Bone marrow (tissue), 2 donors: ENCODE measurements around the gene TFF1.
"Not testable (repeated sequence)": the region's sequence is repeated elsewhere in the genome, so short reads cannot be mapped to it uniquely, and the experiment has no call there.

ENCODE experiments used
- DNase-seq, 2 donors: peaks; one replicate each; lab custom pipeline; 2025; lab: John Stamatoyannopoulos, UW

The TFF1 gene

DNA sequence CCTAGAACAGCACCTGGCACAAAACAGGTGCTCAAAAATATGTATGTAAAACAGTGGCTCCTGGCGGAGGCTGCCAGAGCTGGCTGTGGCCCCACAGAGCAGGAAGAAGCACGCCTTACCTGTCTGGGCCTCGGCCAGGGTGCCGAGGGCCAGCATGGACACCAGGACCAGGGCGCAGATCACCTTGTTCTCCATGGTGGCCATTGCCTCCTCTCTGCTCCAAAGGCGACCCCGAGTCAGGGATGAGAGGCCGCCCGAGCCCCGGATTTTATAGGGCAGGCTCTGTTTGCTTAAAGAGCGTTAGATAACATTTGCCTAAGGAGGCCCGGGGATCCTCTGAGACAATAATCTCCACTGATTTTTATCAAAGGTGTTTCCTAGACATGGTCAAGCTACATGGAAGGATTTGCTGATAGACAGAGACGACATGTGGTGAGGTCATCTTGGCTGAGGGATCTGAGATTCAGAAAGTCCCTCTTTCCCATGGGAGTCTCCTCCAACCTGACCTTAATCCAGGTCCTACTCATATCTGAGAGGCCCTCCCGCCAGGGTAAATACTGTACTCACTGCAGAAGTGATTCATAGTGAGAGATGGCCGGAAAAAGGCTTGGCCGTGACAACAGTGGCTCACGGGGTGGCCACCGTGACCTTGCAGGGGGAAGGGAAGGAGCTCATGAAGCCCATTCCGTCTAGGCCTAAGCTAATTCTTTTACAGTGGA is at the start of gene TFF1:
Gene TFF1 (minus strand): TSS at position 244 of the 719 bp plus-strand sequence. CDS start 40 bp downstream, at position 204.
- DNase-seq: no peak

DNA sequence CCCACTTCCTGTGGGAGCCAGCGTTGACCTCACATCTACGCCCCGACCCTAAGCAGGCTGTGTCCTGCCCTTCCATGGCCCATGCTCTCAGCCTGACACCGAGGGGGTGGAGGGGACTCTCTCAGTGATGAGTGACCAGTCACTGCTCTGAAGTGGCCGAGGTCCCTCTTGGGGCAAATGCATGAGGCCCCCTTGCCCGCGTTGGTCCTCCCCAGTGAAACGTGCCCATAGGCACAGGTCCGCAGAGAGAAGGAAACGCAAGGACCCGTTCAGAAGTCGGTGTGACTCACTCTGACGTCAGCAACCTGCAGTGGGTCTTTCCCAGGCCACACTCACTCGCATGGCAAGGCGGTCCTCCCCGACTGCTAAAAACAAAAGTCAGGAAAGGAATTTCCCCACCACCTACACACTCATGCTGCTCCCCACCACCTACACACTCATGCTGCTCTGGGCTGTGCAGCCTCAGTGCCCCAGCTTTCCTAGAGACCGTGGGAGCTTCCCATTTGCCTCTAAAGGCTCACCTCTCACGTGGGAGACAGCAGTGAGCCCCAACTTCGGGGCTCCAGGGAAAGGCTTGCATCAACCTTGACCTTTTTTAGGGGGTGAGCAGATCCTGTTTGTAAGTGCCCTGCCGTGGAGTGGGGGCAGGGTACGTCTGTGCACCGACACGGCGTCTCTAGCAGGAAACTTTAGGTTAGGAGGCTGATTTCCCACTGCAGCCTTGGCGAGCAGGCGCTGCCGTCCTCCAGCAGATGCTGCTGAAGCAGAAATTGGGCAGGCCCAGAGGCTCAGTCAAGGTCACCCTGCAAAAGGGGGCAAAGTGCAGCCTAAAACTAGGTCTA is 48.8 kb upstream of the TFF1 start:
- no peak for DNase-seq

DNA sequence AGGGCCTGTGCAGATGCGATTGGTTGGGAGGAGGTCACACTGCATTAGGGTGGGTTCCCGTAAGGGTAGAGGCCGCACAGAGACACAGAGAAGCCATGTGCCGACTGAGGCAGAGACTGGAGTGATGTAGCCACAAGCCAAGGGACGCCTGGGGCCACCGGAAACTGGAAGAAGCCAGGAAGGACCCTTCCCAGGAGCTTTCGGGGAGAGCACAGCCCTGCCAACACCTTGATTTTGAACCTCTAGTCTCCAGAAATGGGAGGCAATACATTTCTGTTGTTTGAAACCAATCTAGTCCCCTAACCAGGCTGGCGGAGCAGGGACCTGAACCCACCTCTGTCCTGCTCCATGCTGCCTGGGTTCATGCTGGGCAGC is 48.2 kb upstream of the TFF1 start:
- DNase-seq: no peak

DNA sequence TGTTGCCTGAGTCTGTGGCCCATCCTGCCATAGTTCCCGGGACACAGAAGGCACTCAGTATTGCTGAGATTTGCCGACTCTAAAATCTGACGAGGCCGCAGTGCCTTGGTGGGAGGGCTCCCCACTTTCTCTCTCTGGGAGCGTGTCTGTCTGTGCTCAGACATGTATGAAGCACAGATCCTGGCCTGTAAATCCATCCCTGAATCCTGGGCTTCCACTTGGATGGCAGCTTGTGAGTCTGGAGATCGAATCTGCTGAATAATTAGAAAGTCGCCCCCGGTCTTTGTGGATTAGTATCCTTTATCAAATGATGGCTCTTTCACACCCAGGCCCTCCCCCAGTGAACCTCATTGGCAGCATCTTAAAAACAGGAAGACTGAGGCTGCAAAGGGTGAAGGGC is 47.7 kb upstream of the TFF1 start:
- no peak for DNase-seq

DNA sequence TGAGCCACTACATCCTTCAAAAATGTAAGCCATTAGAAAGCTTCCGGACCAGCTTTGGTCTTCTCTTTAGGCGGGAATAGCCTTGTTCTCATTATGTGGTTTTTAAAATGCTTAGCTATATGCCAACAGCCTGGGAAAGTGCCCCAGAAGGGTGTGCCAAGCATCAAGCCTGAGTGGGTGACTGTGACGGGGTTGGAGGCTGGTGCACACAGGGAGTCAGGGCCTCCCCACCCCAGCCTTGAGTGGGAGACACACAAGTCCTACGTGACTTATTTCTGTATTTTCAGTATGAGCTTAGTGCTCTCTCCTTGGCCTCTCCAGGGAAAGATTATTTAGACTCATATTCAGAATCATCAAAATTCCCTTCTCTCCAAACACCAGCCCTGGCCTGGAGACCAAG is 47.2 kb upstream of the TFF1 start:
- DNase-seq: no peak

DNA sequence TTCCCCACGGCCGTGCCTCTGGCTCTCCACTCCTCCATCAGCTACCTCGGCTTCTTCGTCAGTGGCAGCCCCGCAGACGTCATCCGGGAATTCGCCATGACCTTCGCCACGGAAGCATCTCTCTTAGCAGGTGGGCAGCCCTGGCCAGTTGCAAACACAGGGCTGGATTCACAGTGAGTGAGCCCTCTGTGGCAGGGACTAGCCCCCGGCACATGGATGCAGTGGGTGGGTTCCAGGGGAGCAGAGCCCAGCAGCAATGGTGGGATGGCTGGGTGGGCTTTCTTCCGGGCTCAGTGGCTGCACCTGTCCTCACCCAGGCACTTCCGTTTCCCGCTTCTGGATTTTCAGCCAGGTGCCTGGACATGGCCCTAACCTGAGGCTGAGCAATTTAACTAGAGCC is 46.8 kb upstream of the TFF1 start:
- no peak for DNase-seq

- DNase-seq: no peak
These were observed 46.2 kb upstream of the TFF1 start for GRCh38 chr21:42412636-42412933.

GRCh38 chr21:42411891-42412635 is 45.7 kb upstream of the TFF1 start:
- DNase-seq: no peak

DNA sequence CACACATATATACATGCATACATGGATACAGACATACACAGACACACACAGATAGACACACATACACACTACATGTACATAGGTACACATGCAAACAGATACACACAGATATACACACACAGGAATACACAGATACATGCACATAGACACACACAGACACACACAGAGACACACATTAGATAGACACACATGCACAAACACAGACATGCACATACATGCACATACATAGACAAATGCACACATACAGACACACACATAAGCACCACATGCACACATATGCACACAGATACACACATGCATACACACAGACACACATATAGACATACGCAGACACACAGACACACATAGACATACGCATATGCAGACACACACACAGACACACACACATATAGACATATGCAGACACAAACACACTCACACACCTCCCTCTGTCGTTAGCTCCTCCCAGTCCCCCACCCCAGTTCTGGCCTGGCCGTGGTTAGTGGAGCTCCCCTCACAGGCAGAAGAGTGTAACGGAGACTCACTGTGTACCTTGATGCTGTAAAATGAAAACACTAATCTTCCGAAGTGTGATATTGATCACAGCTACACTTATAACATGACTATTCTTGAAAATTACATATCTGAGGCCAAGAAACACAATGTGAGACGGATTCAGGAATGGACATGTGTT is 45.0 kb upstream of the TFF1 start:
- DNase-seq: no peak

DNA sequence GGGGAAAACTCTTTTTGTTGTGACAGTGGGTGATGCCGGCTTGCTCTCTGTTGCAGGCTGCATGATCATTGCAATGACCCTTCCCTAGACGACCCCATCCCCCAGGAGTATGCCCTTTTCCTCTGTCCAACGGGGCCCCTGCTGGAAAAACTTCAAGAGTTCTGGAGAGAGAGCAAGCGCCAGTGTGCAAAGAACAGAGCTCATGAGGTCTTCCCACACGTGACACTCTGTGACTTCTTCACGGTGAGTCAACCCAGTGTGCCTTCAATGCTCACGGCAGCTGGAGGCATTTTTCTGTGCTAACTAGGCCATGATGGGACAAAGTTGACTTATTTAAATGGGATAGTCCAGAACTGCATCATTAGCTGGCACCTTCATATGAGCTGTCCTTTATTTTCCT is 43.0 kb upstream of the TFF1 start:
- no peak for DNase-seq

DNA sequence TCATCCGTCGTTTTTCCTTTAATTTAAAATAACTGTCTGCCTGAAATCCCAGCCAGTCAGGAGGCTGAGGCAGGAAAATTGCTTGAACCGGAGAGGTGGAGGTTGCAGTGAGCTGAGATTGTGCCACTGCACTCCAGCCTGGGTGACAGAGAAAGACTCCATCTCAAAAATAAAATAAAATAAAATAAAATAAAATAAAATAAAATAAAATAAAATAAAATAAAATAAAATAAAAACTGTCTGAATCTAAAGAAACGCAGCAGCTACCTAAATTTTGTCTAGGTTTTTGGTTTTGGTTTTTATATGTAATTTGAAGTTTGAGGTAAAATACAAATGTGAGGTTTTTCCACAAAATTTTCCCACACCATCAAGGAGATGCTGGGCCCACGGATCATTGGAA is 42.4 kb upstream of the TFF1 start:
- not testable (repeated sequence) for DNase-seq

DNA sequence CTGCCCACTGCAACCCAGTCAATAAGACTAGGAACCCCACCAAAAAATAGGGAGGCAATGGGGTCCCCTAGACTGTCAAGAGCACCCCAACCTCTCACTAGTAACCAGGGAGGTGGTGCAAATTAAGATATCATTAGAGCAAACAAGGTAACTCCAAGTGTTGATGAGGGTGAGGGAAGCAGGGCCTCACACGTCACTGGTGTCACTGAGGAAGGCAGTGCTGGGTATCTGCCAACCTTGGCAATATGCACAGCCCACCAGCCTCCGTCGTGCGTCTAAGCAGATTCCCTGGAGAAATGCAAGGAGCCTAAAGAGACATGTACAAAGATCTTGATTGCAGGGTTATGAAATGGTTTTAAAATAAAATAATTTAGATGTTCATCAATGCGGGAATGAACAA is 41.1 kb upstream of the TFF1 start:
- DNase-seq: no peak

DNA sequence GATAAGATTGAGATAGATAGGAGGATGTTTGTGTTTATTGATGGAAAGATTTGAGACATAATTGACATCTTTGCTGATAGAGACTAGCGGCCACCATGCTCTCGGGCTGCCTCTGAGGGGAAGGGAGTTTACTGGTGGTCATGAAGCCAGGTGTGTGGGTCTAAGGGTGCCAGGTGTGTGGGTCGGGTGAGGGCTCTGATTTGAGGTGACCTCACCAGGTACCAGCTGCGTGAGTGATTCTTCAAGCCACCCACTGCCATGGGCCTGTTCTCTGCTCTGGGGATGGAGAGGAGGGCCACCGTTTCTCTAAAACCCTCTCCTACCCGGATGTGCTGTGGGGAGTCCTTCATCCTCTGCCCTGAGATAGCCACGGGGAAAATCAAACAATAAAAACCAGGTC is 40.5 kb upstream of the TFF1 start:
- no peak for DNase-seq

DNA sequence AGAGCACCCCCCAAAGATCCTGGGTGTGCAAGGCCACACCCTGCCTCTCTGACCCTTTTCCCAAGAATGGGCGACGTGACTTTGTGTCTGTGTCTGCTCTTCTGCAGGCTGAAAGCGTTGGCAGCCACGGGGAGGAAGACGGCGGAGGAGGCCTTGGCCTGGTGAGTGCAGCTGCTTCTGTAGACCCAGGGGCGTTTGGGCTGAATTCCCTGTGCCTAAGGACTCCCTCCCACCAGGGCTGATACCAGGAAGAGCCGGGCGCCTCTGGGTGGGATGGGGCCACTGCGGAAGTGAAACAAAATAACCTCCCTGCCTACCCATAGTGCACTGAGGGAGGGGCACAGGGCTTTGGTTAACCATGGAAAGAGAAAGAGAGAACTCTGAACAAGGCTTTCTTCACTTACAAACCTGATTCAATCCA is 39.9 kb upstream of the TFF1 start:
- DNase-seq: no peak

- DNase-seq: no peak
These were observed 39.0 kb upstream of the TFF1 start for GRCh38 chr21:42405064-42406013.

DNA sequence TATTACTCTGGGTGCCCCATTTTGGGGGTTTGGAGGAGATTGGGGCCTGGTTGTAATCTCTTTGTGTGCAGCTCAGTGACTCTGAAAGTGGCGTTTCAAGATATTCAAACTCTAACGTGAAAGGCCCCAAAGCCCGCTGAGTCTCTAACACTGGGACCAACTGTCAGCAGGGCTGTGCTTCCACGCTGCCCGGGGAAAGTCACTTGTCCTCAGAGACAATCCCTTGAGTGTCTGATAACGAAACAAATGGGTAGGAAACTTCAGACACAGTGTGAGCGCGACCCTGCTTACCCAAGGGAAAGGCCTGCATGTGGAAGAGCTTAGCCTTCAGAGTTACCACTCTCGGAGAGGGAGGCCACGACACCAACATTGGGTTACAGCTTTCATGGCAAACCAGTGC is 38.2 kb upstream of the TFF1 start:
- no peak for DNase-seq

DNA sequence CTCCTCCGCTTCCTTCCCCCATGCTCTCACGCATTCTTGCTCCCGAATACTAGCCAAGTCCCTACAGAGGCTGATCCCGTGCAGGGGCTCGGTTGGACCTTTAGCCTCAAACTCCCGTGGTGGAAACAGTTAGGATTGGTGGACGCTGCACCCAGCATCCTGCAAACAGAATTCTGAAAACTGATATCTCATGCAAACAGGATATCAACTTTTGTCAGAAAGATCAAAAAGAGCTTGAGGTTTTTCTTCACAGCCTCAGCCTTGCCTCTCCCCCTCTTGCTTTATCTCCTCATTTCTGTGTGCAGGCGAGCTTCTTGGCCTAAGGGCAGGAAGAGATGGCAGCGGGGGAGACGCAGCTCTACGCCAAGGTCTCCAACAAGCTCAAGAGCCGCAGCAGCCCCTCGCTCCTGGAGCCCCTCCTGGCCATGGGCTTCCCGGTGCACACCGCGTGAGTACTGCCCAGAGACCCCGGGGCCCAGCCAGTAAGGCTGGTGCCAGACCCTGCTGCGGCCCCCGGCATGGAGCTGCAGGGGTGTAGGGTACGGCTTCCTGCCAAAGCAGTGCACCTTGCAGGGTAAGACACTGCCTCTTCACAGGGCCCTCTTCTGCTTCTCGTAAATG is 37.4 kb upstream of the TFF1 start, which contains the start of gene UBASH3A:
Gene UBASH3A (plus strand): TSS at position 292 of the 621 bp plus-strand sequence. CDS start 44 bp downstream, at position 336.
- DNase-seq: no peak

GRCh38 chr21:42401820-42402251 is 35.5 kb upstream of the TFF1 start:
- DNase-seq: no peak

DNA sequence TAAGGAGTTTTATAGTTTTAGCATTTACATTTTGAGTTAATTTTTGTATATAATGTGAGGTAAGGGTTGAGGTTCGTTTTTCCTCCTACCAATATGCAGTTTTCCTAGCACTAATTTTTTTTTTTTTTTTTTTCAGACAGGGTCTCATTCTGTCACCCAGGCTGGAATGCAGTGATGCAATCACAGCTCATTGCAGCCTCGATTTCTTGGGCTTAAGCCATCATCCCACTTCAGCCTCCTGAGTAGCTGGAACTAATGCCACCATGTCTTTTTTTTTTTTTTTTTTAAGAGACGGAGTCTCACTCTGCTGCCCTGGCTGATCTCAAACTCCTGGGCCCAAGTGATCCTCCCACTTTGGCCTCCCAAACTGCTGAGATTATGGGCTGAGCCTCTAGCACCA is 34.8 kb upstream of the TFF1 start:
- DNase-seq: no peak

DNA sequence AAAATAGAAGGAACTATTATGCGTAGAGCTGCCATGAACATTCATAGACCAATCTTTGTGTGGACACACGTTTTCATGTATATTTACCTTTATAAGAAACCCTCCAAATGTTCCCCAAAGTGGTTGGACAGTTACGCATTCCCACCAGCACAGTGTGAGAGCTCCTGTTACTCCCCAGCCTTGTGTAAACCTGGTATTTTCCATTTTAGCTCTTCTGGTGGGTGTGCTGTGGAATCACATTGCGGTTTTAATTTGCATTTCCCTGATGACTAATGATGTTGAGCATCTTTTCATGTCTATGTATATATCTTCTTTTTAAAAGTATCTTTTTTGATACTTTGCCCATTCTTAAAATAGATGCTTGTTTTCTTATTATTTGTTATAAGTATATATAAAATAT is 34.2 kb upstream of the TFF1 start:
- DNase-seq: no peak
